HCT116 (cell line): ENCODE data around the gene LINS1. TPM values are rescaled to one million over a fixed set of nuclear protein-coding genes. Genes with fewer than 3 reads are reported as not detected.

Experiments
- ATAC-seq: fragments of 200-7000 bp; cut with Tn5 transposase; 2 replicates; pipeline ENCODE4 v1.9.1; 2020; ENCODE audit warnings: mild to moderate bottlenecking, moderate library complexity
- BruUV-seq: library from RNA; stranded (reverse); fragments of 400-500 nt; replicated peaks from 2 replicates; lab custom pipeline; 2021; lab: Mats Ljungman, UMichigan
- CTCF ChIA-PET: fragments of 300-600 bp; sonication (Branson Sonifier 250); formaldehyde crosslinking; loops from one replicate; lab custom pipeline; 2021; ENCODE audit warnings: antibody characterized with exemption; lab: Charles Lee
- POLR2A ChIA-PET: fragments of 300-600, 350-600 bp; sonication (Branson Sonifier 250); formaldehyde crosslinking; loops from one replicate; lab custom pipeline; 2021; ENCODE audit warnings: antibody characterized with exemption; lab: Charles Lee
- RAD21 ChIA-PET, 2 experiments: fragments of 300-600 bp; sonication (Branson Sonifier 250); formaldehyde crosslinking; loops; one replicate each; lab custom pipeline; 2023; ENCODE audit warnings: low total read pairs in 2 of 2; ENCODE audit not compliant: uncharacterized antibody in 2 of 2, unreplicated experiment in 2 of 2, low non-redundant PET in 1 of 2; lab: Charles Lee
- DNase-seq: peaks from one replicate; pipeline ENCODE4 v3.0.0-alpha.2; 2010; ENCODE audit warnings: low read depth, low spot score
- H2AFZ ChIP-seq: fragments of 200-600 bp; shearing (Covaris generic), sonication (generic); 2 replicates; pipeline ENCODE4 v1.6.1; 2017; ENCODE audit warnings: low read depth, mixed run types, mixed read lengths, antibody characterized with exemption, low read length; ENCODE audit not compliant: poor library complexity, severe bottlenecking
- H3K27ac ChIP-seq: 2 replicates; pipeline ENCODE4 v1.5.1; 2012; ENCODE audit warnings: low read depth, low read length
- H3K27me3 ChIP-seq: fragments of 200-600 bp; sonication (generic); 2 replicates; pipeline ENCODE4 v1.6.1; 2016; ENCODE audit warnings: mixed run types, low read length, mixed read lengths; ENCODE audit not compliant: insufficient read depth
- H3K36me3 ChIP-seq, 2 experiments: fragments of 200-500 bp in 1 of 2; fragments of 200-600 bp in 1 of 2; sonication (Bioruptor generic) in 1 of 2; sonication (generic) in 1 of 2; 2 replicates each; pipeline versions ENCODE4 v1.5.1 to v1.6.1; 2014 to 2016; ENCODE audit warnings: low read length in 2 of 2, inconsistent platforms in 1 of 2, mixed read lengths in 1 of 2, mixed run types in 1 of 2; ENCODE audit not compliant: insufficient read depth in 2 of 2, control insufficient read depth in 1 of 2
- H3K4me1 ChIP-seq, 2 experiments: fragments of 200-600 bp in 1 of 2; sonication (generic) in 1 of 2; 2 replicates each; pipeline versions ENCODE4 v1.5.1 to v1.6.1; 2012 to 2017; ENCODE audit warnings: low read length in 2 of 2, inconsistent platforms in 1 of 2, mild to moderate bottlenecking in 1 of 2, mixed read lengths in 1 of 2, mixed run types in 1 of 2, moderate library complexity in 1 of 2; ENCODE audit not compliant: insufficient read depth in 2 of 2, control insufficient read depth in 1 of 2
- H3K4me2 ChIP-seq: fragments of 200-600 bp; sonication (generic); 2 replicates; pipeline ENCODE4 v1.6.1; 2017; ENCODE audit warnings: mixed run types, low read length, mixed read lengths
- H3K4me3 ChIP-seq, 2 experiments: fragments of 200-600 bp in 1 of 2; sonication (generic) in 1 of 2; replicated peaks in 1 of 2; 2 replicates each; pipeline ENCODE4 v1.5.1; 2011 to 2016; ENCODE audit warnings: low read length in 2 of 2, control low read depth in 1 of 2, low read depth in 1 of 2, mild to moderate bottlenecking in 1 of 2, mixed read lengths in 1 of 2, mixed run types in 1 of 2
- H3K79me2 ChIP-seq: fragments of 200-600 bp; sonication (generic); 2 replicates; pipeline ENCODE4 v1.6.1; 2017; ENCODE audit warnings: mild to moderate bottlenecking, mixed run types, low read length, moderate library complexity, mixed read lengths; ENCODE audit not compliant: insufficient read depth
- H3K9ac ChIP-seq: fragments of 200-600 bp; sonication (generic); 2 replicates; pipeline ENCODE4 v1.6.1; 2016; ENCODE audit warnings: low read length, mixed read lengths
- H3K9me2 ChIP-seq: fragments of 200-600 bp; sonication (generic), shearing (Covaris generic); 2 replicates; pipeline ENCODE4 v1.6.1; 2017; ENCODE audit warnings: mixed run types, mild to moderate bottlenecking, moderate library complexity; ENCODE audit not compliant: insufficient read depth
- H3K9me3 ChIP-seq, 2 experiments: fragments of 200-500 bp in 1 of 2; fragments of 200-600 bp in 1 of 2; sonication (Bioruptor generic) in 1 of 2; sonication (generic) in 1 of 2; 2 replicates each; pipeline ENCODE4 v1.6.1; 2014 to 2017; ENCODE audit warnings: low read length in 2 of 2, mixed read lengths in 2 of 2, inconsistent platforms in 1 of 2, low read depth in 1 of 2, mild to moderate bottlenecking in 1 of 2, mixed run types in 1 of 2, moderate library complexity in 1 of 2; ENCODE audit not compliant: control insufficient read depth in 1 of 2, insufficient read depth in 1 of 2
- H4K20me1 ChIP-seq: fragments of 200-600 bp; sonication (generic), shearing (Covaris generic); 2 replicates; pipeline ENCODE4 v1.6.1; 2017; ENCODE audit warnings: mixed run types, mild to moderate bottlenecking, moderate library complexity; ENCODE audit not compliant: insufficient read depth
- CTCF ChIP-seq, 3 experiments: fragments of 200-600 bp in 1 of 3; sonication (generic) in 1 of 3; IDR thresholded peaks in 2 of 3; conservative IDR thresholded peaks in 1 of 3; 2 replicates each; pipeline ENCODE4 v1.5.1; 2012 to 2017; ENCODE audit warnings: low read depth in 2 of 3, low read length in 2 of 3, antibody characterized with exemption in 1 of 3, borderline replicate concordance in 1 of 3, control low read depth in 1 of 3, mild to moderate bottlenecking in 1 of 3, mixed read lengths in 1 of 3, mixed run types in 1 of 3, moderate library complexity in 1 of 3; ENCODE audit not compliant: insufficient read depth in 1 of 3
- RAD21 ChIP-seq: IDR thresholded peaks from 2 replicates; pipeline ENCODE4 v1.6.1; 2012; ENCODE audit warnings: low read depth, mild to moderate bottlenecking
- SIN3A ChIP-seq: IDR thresholded peaks from 2 replicates; pipeline ENCODE4 v1.6.1; 2012; ENCODE audit warnings: low read depth
- ZBTB33 ChIP-seq: IDR thresholded peaks from 2 replicates; pipeline ENCODE4 v1.6.1; 2011; ENCODE audit warnings: mild to moderate bottlenecking, low read length, moderate library complexity; ENCODE audit not compliant: insufficient replicate concordance; ENCODE audit errors: extremely low read depth
- intact Hi-C: fragments of 100-400 bp; cut with micrococcal nuclease; formaldehyde crosslinking; loops from 2 replicates; pipeline ENCODE4 v1.10.0; 2022
- total RNA-seq: library from RNA; stranded (reverse); gene quantifications from one replicate; pipeline ENCODE4 v1.2.1, GENCODE V29; 2021; ENCODE audit not compliant: unreplicated experiment

The LINS1 gene
- total RNA-seq, 1 experiment from 2014 or later, result 14.7 TPM

GRCh38 chr15:100521907-100522306, 80.1 kb downstream of the LINS1 start:
- Histone ChIP-seq H3K4me2 (no peak overlapping the region), H3K4me3 (no peak overlapping the region), H3K36me3 (no peaks in the 10 kb centered on the region), H3K9me3 (no peaks in the 10 kb centered on the region), H3K4me1 (no peaks in the 10 kb centered on the region), H3K79me2 (no peaks in the 10 kb centered on the region), H3K27me3 (peaks cover 5% of the 10 kb centered on the region), H3K9me2 (no peaks in the 10 kb centered on the region), H4K20me1 (no peaks in the 10 kb centered on the region), H2AFZ (no peak overlapping the region), H3K27ac (no peak overlapping the region), H3K9ac (no peak overlapping the region)
- ChIA-PET POLR2A (no interaction called here), RAD21 (no interaction called here), CTCF (no interaction called here)
- intact Hi-C loops, result no loop called here
- no TSS peak for BruUV-seq
- DNase-seq (no peak), ATAC-seq (no peak)
- no peak for TF ChIP-seq RAD21
- no peak for TF ChIP-seq SIN3A
- no peak for TF ChIP-seq ZBTB33
- TF ChIP-seq CTCF (IDR thresholded peaks at IDR 0.05 in 2 of 3, conservative IDR thresholded peaks at IDR 0.05 in 1 of 3; ENCODE audit: borderline replicate concordance in 1 of 3, insufficient read depth in 1 of 3, low read depth in 2 of 3, low read length in 2 of 3), result no peak
